ENCODE results near the gene CDHR1.
"Not testable (repeated sequence)": the region's sequence is repeated elsewhere in the genome, so short reads cannot be mapped to it uniquely, and the experiment has no call there.

Gene CDHR1

DNA sequence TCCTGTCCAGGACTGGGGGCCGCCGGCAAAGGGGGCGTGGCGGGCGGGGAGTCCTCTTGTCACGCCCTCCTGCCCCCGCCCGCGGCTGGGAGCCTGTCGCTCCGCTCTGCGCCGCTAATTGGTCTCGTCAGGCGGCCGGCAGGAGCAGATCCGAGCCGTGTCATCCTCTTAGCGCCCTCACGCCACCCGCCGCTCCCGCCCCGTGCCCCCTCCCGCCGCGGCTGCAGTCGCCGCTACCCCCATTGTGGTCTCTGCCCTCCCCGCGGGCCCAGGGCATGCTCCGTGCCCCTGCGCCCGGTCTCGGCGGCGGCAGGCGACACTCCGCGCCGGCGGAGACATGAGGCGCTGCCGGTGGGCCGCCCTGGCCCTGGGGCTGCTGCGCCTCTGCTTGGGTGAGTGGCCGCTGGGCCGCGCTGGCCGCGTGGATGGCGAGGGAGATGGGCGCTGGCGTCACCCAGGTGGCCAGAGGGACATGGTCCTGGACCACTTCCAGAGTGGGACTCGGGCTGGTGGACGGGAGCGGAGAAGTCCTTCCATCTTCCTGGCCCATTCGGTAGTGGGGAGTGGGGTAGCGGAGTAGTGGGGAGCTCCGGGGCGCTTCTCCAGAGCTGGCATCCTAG, at the start of gene CDHR1:
TSS of gene CDHR1 (plus strand) at position 114 of the 620 bp plus-strand sequence. CDS start at position 338, 224 bp downstream.
- DNase-seq: peak in 1 of 2 donors; percentile 23

- no peak for DNase-seq
Observed at GRCh38 chr10:84147347-84147746, 47.0 kb upstream of the CDHR1 start.

- peak in 1 of 2 donors; percentile 31 for DNase-seq
Observed at GRCh38 chr10:84148006-84148597, 46.2 kb upstream of the CDHR1 start.

DNA sequence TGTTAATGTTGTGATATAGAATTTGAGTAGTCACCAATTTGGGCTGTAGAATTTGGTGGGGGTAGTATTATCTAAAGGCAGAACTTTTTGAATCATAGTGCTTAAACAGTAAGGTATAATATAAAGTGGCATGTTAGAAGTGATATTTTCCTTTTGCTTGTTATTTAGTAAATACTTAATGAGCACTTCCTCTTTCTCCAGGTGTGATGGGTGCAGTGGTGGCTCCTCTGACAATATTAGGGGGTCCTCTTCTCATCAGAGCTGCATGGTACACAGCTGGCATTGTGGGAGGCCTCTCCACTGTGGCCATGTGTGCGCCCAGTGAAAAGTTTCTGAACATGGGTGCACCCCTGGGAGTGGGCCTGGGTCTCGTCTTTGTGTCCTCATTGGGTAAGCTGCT, 44.5 kb upstream of the CDHR1 start:
- no peak for DNase-seq

DNA sequence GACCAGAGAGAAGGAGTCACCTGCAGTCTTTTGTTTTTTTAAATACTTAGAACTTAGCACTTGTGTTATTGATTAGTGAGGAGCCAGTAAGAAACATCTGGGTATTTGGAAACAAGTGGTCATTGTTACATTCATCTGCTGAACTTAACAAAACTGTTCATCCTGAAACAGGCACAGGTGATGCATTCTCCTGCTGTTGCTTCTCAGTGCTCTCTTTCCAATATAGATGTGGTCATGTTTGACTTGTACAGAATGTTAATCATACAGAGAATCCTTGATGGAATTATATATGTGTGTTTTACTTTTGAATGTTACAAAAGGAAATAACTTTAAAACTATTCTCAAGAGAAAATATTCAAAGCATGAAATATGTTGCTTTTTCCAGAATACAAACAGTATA, 41.6 kb upstream of the CDHR1 start:
- DNase-seq: no peak

- no peak for DNase-seq
Observed at GRCh38 chr10:84155521-84155920, 38.8 kb upstream of the CDHR1 start.

DNA sequence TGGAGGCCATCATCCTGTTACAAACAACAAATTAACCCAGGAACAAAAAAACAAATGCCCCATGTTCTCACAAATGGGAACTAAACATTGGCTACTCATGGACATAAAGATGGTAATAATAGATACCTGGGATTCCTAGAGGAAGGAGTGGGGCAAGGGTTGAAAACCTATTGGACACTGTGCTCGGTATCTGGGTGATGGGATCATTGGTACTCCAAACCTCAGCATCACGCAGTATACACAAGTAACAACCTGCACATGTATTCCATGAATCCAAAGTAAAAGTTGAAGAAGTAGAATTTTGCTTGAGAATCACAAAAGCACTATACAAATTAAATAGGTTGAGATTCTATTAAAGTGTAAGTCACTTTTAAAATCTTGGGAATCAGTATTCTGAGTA, 38.3 kb upstream of the CDHR1 start:
- DNase-seq: no peak

DNA sequence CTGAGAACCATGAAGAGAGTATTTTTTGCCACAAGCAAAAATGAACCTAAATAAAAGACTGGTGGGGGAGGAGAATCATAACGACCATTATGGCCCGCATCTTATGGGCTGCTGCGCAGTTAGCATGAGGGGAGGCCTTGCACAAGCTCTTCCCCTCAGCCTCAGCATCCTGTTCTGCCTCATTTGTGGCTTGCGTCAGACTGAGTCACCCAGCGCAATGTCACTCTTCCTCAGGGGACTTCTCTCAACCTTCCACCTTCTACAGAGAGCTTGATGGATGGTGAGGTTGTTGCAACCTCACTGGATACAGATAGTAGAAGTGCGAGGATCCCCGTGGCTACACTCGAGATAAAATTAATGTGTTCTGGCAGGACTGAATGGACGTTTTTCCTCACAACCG, 37.6 kb upstream of the CDHR1 start:
- DNase-seq: no peak

DNA sequence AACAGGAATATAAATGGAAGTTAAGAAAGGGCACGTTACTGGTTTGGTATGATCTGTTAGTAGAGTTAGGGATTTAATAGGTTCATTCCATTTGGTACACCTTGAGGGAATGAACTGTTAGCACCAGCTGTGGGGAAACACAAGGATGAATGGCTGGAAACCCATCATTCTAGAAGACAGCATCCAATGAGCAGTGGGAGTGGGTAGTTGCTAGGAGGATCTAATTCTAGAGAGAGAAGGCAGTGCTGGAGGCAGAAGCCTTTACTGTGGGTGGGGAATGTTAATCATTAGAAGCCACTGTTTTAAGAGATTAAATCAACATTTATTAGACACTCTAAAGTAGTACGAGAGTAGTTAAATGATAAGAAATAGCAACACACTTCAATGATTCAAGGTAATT, 36.3 kb upstream of the CDHR1 start:
- no peak for DNase-seq

GRCh38 chr10:84158550-84158949, 35.8 kb upstream of the CDHR1 start:
- no peak for DNase-seq

- DNase-seq: no peak
Observed at GRCh38 chr10:84159076-84159685, 35.2 kb upstream of the CDHR1 start.

- no peak for DNase-seq
Observed at GRCh38 chr10:84160663-84161362, 33.5 kb upstream of the CDHR1 start.

DNA sequence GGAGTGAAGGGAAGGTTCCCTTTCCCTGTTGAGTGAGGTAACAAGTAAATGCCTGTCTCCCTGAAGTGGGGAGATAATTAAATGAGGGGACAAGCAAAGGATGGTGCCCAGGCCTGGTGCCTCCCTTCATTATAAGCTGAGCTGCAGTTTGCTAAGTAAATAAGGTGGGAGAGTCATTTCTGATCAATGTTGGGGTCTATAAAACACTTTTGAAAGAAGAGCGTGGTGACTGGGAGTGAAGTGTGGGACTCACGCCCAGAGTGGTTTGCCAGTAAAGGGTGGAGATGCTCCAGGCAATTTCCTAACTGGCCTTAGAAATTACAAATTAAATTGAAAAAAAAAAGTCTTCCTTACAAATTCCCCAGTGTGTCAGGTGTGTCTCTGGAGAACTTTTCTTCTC, 30.3 kb upstream of the CDHR1 start:
- DNase-seq: no peak

GRCh38 chr10:84164442-84164841, 29.9 kb upstream of the CDHR1 start:
- no peak for DNase-seq

GRCh38 chr10:84166620-84167288, 27.6 kb upstream of the CDHR1 start:
- DNase-seq: no peak

DNA sequence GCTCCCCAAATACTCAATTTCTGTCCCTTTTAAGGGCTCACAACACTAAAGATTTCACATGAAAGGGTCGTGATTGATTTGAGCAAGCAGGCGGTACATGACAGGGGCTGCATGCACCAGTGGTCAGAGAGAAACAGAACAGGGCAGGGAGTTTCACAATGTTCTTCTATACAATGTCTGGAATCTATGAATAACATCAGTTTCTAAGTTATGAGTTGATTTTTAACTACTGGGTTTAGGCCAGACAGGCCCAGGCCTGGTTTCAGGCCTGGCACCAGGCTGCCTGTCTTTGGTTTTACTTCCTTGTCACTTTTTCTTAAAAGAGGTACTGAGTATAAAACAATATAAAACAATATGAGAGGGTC, 27.1 kb upstream of the CDHR1 start:
- not testable (repeated sequence) for DNase-seq

- not testable (repeated sequence) for DNase-seq
Observed at GRCh38 chr10:84168382-84168781, 26.0 kb upstream of the CDHR1 start.

DNA sequence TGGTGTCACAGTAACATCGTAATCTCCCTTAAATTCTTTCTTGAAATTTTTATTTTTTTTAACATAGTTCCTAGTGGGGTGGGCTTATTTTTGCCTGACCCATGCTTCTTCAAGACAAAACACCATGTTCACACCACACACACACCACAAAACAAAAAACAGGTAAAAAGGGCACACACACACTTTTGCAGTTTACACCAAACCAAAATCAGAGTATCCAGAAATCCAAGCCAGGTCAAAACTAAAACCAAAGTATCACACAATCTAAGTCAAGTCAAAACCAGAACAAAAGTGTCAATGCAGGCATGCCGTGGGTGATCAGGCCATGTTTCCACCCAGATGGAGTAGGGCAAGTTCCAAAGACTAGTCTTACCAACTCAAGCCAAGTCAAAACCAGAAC, 23.1 kb upstream of the CDHR1 start:
- DNase-seq: not testable (repeated sequence)

DNA sequence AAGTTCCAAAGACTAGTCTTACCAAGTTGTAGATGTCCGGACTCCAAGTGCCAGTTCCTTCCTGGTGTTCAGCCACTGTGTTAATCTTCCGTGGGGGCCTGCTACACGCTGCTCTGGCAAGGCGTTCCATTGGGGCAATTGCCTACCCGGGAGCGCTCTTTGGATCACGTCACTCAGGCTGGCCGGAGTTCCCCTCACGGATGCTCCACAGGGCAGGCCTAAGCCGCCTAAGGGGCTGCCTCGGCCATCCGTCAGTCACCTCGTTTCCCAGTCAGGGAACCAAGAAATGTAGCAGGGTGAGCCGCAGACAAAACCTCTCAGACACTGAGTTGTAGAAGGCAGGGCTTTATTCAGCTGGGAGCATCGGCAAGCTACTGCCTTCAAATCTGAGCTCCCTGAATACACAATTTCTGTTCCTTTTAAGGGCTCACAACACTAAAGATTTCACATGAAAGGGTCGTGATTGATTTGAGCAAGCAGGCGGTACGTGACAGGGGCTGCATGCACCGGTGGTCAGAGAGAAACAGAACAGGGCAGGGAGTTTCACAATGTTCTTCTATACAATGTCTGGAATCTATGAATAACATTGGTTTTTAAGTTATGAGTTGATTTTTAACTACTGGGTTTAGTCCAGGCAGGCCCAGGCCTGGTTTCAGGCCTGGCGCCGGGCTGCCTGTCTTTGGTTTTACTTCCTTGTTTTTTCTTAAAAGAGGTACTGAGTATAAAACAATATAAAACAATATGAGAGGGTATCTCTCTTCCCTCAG, 22.5 kb upstream of the CDHR1 start:
- DNase-seq: not testable (repeated sequence)

DNA sequence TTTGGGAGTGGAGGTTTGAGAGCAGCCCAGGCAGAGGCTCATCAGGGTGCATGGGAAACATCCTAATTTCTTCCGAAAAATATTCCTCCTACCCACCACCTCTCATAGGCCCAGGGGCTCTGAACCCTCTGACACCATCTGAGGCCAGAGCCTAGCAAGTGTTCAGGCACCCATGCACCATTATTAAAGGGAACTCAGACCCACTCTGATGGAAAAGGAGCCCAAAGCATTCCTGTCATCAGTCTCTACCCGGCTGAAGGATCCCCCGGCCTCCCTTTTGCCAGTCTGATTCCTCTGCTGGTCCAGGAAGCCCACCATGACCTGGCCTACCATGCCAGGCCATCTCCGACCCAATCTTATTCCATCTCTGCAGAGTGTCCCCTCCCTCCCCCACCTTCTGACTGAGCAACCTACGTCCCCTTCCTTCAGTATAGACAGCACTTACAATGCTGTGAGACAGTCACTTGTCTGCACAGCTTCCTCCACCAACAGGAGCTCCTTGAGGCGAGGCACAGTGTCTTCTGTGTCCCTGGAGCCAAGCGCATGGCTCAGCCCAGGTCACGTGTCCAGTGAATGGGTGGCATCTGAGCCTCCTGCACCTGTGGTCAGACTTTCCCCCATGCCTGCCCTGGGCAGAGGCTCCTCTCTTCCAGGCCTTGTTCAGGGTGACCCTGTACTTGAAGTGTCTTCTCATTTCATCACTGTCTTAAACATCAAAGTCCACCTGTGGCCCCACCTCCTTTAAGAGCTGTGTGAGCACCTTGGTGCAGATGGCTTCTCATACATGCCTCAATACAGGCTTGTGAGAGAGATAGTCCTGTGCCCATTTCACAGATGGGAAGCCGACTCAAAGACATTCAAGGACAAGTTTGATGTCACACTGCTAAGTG, 21.6 kb upstream of the CDHR1 start:
- no peak for DNase-seq

GRCh38 chr10:84173501-84173929, 20.8 kb upstream of the CDHR1 start, which contains the start of gene GPR15LG:
Gene GPR15LG, plus strand, starts transcription at chr10:84173801. Its CDS starts 51 bp downstream, at chr10:84173852.
- DNase-seq: no peak
